Fibroblast of peridontal ligament (primary cell): ENCODE measurements around the gene CPNE2.
A peak's percentile ranks its signal among the peaks of the same experiment; 100 is the strongest.

Experiments
- DNase-seq: peaks from one replicate; pipeline ENCODE4 v3.0.0-alpha.2; 2010; ENCODE audit errors: extremely low read depth

Gene CPNE2

GRCh38 chr16:57192720-57193486, 100.5 kb downstream of the CPNE2 start:
- peak; percentile 58 for DNase-seq

GRCh38 chr16:57194512-57194911, 102.1 kb downstream of the CPNE2 start:
- DNase-seq = peak; percentile 94

GRCh38 chr16:57196286-57196685, 103.9 kb downstream of the CPNE2 start:
- DNase-seq = no peak

GRCh38 chr16:57196753-57197152, 104.4 kb downstream of the CPNE2 start:
- DNase-seq = no peak
